SH-SY5Y (cell line): Measurements from ENCODE around the gene DBNDD2.

Experiments used
- GATA2 ChIP-seq: IDR thresholded peaks from 2 replicates; pipeline ENCODE4 v1.6.1; 2011; ENCODE audit warnings: mild to moderate bottlenecking, low read depth, low read length
- GATA3 ChIP-seq: IDR thresholded peaks from 2 replicates; pipeline ENCODE4 v1.6.1; 2011; ENCODE audit warnings: low read depth, mild to moderate bottlenecking, low read length, moderate library complexity

DNA sequence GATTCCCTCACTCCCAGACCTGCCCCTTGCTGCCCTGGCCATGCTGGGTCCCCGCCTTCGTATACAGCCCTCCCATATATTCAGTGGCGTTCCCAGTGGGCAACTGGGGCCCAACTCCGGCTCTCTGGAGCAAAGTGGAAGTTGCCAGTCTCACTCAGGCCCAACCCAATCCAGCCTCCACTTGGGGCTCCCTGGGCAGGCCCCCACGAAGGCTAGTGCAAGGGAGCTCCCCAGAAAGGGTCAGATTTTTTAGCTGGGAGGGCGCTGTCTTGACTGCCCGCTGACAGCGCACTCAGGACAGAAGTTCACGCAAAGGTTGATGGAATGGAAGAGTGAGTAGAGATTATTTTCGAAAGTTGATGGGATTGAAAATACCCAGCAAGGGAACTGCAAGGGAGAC lies 35.8 kb upstream of the DBNDD2 start:
- TF ChIP-seq GATA2 (no peak), GATA3 (no peak)
